Activated naive CD4-positive, alpha-beta T cell treated with Interleukin-2 at 50 U/mL for 16 hours (primary cell): ENCODE data around the gene CD4.
A peak's percentile ranks its signal among the peaks of the same experiment; 100 is the strongest.

Experiments
- DNase-seq: peaks from one replicate; pipeline ENCODE4 v3.0.0-alpha.2; 2020

Gene CD4

DNA sequence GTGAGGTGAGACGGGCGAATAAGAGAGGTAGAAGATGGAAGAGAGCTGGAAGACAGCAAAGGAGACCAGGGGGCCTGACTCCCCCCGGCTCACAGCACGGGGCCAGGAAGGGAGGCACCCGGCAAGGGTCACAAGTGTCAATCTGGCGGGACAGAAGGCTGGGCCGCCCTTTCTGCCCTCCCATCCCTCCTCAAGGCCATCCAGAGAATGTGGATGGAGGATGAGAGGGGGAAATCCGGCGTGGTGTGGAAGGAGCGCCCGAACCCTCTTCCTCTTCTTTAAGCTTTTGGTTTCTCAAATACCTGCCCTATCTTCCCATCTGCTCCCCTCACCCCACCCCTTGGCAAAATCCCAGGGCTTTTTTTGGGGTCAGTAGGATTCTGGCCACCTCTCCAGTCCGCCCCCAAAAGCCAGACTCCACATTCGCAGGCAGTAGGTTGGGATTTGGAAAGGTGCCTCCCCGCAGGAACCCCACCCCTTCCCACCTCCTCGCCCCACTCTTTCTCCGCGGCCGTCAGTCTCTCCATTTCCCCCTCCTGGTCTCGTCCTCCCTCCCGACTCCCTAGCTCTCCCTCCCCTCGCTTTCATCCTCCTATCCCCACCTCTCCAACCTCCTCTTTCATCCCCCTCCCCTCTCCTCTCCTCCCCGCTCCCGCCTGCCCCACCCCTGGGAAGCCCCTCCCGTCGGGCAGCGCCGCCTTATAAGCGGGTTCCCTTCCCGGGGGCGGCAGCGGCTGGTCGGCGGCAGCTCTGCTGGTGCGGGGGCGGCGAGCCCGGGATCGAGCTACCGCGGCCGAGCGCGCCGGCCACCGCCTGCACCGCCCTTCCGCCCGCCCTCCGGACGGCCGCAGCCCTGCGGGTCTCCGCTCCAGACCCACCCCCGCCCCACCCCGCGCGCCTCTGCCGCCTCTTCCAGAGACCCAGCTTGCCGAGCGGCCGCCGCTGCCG lies 23.4 kb upstream of the CD4 start, which contains the start of gene PTMS:
TSS of gene PTMS (plus strand) at position 730 of the 948 bp plus-strand sequence. CDS start 343 bp downstream, outside the sequence.
- peak; percentile 29 for DNase-seq

DNA sequence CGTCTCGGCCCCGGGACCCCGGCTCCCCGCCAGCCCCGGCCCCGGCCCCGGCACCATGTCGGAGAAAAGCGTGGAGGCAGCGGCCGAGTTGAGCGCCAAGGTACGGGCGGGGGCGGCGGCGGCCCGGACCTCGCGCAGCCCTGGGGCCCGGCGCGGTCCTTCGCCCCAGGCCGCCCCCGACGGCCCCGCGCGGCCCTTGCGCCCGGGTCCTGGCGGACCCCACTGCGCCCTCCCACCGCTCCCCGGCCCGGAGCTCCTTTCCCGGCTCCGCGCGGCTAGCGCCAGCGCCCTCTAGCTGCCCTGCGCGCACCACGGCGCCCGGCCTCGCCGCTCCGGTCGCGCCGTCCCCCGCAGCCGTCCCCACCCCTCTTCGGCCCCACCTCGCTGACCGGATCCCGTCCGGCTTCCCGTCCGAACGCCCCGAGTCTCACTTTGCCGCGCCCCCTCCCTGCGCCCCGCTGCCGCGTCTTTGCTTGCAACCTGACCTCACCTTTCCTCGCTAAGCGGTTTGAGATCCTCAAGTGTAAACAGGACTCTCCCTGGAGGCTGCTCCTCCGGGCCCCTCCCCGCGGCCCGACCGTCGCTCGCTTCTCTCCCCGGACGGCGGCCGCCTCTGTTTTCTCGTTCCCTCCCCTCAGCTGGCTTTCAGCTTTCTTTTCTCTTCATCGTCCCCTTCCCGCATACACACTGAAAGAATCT lies 22.5 kb upstream of the CD4 start:
- DNase-seq, result peak; percentile 60

- no peak for DNase-seq
These were observed 21.7 kb upstream of the CD4 start for GRCh38 chr12:6767353-6768319.

DNA sequence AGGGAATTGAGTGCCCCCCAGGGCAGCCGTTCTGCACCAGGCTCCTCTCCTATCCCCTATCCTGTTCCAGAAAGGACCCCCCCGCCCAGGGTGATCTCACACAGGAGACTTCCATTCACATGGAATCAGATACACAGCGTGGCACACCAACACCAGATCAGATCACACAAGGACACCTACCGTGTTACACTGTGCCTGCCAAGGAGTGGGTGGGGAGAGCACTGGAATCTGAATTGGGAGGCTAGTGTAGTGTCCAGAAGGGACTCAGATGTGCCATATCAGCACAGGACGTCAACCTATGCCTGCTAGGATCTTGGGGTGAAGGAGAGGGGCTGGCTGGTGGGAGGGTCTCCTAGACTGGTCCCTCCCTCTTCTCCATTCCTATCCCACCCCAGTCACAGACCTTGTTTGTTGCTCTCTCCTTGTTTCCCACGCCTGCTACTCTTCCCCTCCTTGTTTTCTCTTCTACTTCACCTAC lies 20.9 kb upstream of the CD4 start:
- DNase-seq, result no peak

DNA sequence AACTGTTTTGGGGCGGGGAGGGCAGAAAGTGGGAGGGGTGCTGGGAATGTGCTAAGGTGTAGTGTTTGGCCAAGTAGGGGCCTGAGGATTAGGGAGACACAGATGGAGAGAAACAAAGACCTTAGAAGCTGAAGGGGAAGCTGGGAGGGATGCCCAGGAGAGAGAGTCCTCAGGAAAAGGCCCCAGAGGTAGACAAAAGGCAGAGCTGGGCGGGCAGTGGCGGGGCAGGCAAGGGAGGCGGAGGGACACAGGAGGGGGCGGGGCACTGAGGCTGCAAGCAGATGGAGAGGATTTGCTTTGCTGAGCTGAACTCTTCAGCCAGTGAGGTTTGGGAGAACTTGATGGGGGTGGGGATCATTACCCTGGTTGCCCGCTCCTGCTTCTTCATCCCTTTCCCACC lies 20.3 kb upstream of the CD4 start:
- no peak for DNase-seq

GRCh38 chr12:6769666-6770065 lies 19.7 kb upstream of the CD4 start:
- DNase-seq, result no peak

GRCh38 chr12:6770094-6770493 lies 19.2 kb upstream of the CD4 start:
- DNase-seq, result no peak

DNA sequence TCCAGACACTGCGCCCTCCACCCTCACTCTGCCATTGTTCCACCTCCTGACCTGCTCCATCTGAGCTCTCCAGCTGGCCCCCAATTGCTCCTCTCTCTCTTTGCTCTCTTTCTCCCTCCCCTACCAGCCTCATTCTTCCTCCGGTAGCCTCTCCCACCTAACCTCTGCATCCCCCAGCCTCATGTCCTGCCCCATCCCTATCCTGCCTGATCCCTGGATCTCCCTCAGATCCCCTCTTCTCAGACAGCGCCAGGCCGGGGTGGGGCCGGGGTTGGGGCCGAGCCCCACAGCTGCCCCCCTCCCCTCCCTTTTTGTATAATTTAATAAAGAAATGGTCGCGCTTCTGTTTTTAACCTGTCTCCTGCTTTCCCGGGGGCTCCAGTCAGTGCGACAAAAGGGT lies 18.7 kb upstream of the CD4 start:
- DNase-seq, result no peak

DNA sequence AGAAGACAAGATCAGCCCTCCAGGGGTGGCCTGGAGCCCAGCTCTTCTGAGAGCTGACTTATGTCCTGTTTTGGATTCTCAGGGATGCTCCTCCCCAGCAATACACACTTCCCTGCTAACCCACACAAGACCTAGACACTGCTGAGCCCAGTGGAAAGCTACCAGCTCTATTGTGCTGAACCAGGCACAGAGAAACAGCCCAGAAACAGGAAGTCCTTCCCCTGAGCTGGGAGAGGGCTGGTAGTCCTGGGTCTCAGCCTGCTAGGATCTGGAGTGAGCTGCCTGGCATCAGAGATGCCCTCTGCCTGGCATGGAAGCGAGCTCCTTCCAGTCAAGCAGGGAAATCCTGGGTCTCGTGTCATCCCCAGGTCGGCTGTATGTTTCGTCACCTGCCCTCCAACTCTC lies 18.2 kb upstream of the CD4 start:
- no peak for DNase-seq

- no peak for DNase-seq
These were observed 17.6 kb upstream of the CD4 start for GRCh38 chr12:6771509-6772330.

- peak; percentile 59 for DNase-seq
These were observed 17.0 kb upstream of the CD4 start, which contains the start of gene LAG3 for GRCh38 chr12:6772331-6772695. Gene LAG3 (plus strand): TSS chr12:6772520. CDS start chr12:6772853, 333 bp downstream.

DNA sequence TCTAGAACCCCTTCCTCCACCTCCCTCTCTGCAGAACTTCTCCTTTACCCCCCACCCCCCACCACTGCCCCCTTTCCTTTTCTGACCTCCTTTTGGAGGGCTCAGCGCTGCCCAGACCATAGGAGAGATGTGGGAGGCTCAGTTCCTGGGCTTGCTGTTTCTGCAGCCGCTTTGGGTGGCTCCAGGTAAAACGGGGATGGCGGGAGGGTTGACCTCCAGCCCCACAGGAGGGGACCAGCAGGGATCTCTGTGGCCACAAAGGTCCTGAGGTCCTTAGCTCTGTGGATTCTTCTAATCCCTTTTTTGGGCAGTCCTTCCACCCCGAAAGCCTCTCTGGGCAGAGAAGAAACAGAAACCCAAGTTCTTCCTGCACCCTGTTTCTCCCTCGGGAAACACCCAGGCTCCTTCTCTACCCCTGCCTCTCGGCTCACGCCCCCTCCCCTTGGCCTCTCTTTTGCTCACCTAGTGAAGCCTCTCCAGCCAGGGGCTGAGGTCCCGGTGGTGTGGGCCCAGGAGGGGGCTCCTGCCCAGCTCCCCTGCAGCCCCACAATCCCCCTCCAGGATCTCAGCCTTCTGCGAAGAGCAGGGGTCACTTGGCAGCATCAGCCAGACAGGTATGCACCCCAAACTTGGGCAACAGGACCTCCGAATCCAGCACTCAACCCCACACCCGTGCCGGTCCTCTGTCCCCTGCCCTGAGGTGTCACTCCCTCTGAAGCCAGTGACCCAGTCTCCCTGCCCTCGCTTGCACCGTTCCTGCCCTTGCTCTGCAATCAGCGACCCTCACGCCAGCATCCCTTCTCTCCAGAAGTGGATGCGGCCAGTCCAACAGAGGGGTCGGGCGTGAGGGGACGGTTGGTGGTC lies 16.4 kb upstream of the CD4 start:
- no peak for DNase-seq

DNA sequence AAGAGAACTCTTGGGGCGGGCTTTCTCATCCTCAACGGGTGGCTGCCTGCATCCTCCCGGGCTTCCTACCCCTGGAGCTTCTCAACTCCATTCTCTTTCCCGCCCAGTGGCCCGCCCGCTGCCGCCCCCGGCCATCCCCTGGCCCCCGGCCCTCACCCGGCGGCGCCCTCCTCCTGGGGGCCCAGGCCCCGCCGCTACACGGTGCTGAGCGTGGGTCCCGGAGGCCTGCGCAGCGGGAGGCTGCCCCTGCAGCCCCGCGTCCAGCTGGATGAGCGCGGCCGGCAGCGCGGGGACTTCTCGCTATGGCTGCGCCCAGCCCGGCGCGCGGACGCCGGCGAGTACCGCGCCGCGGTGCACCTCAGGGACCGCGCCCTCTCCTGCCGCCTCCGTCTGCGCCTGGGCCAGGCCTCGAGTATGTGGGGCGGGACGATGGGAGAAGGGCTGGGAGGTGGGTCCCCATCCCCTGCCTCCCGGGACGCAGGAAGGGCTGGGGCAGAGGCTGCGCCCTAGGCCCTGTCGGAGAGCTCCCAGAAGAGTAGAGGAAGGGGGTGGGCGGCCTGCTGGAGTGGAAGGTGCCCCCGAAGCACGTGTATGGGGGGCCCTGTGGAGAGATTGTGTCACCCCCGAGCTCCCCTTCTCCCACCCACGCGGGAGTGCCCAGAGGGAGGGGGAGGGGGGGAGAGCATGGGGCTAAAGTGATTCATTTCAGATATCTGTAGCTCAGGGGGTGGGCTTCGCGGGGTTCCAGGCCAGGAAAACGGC lies 15.6 kb upstream of the CD4 start:
- peak; percentile 53 for DNase-seq

DNA sequence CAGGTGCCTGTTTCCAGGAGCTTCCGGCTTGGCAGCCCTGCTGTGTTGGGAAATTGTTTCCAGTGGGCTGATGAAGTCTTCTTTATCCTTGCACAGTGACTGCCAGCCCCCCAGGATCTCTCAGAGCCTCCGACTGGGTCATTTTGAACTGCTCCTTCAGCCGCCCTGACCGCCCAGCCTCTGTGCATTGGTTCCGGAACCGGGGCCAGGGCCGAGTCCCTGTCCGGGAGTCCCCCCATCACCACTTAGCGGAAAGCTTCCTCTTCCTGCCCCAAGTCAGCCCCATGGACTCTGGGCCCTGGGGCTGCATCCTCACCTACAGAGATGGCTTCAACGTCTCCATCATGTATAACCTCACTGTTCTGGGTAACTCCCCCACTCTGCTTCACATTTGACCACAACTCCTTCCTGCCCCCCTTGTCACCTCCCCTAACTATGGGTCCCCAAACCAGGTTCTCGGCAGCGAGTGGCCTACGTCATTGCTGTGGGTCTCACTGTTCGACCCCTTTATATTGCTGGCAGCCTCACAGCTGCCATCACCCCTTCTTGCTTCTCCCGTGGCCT lies 14.7 kb upstream of the CD4 start:
- no peak for DNase-seq

DNA sequence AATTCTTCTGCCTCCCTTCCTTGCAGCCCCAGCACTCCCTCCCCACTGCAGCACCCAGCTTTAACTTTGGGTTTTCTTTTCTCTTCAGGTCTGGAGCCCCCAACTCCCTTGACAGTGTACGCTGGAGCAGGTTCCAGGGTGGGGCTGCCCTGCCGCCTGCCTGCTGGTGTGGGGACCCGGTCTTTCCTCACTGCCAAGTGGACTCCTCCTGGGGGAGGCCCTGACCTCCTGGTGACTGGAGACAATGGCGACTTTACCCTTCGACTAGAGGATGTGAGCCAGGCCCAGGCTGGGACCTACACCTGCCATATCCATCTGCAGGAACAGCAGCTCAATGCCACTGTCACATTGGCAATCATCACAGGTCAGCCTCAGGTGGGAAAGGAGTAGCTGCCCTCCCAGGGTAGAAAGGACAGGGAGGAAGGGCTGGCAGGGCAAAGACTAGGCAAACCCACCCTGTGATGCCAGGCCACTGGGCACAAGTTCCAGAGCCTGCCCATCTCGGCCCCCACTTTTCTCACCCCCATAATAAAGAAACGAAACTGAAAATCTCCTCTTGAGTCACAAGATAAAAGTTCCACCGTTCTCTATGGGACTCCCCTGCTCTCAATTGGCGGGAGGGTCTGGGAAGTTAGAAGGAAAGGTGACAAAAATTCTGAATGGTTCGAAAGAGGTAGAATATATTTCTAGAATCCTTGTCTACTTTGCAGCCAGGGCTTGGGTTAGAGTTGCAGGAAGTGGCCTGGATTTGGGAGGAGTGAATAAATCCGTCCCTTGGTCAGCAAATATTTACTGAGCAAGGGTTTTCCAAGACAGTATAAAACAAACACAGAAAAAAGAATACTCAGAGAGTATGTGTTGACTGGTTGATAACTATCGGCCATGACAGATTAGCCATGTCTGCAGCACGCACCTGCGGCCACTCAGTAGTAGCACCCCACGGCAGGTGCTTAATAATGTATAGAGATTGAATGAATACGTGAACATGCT lies 13.8 kb upstream of the CD4 start:
- no peak for DNase-seq

- no peak for DNase-seq
These were observed 11.9 kb upstream of the CD4 start for GRCh38 chr12:6777386-6777785.

DNA sequence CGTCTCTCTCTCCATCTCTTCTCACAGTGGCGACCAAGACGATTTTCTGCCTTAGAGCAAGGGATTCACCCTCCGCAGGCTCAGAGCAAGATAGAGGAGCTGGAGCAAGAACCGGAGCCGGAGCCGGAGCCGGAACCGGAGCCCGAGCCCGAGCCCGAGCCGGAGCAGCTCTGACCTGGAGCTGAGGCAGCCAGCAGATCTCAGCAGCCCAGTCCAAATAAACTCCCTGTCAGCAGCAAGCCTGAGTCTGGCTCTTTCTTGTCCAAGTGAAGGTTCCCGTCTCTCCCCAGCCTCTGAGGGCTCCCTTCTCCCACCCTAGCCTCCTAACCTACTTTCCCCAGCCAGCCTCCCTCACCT lies 11.1 kb upstream of the CD4 start:
- no peak for DNase-seq
